Peyer's patch (tissue), 4 donors: ENCODE data around the gene HOXC11.

ENCODE experiments used
- CTCF ChIP-seq, 6 experiments: fragments of 450-650 bp in 4 of 6; fragments of 200-600 bp in 2 of 6; sonication (generic) in 1 of 6; IDR thresholded peaks; one replicate each; pipeline ENCODE4 v1.5.1; 2017 to 2019; ENCODE audit warnings: antibody characterized with exemption in 6 of 6, mild to moderate bottlenecking in 3 of 6, moderate library complexity in 1 of 6
- POLR2A ChIP-seq, 2 donors: fragments of 450-650 bp; IDR thresholded peaks; one replicate each; pipeline ENCODE4 v1.5.1; 2017; ENCODE audit warnings: antibody characterized with exemption in 2 of 2, mild to moderate bottlenecking in 2 of 2, moderate library complexity in 2 of 2

- TF ChIP-seq CTCF (IDR thresholded peaks at IDR 0.05) (no peak), POLR2A (IDR thresholded peaks at IDR 0.05) (no peak)
Measured at GRCh38 chr12:53976823-53977595, 4.1 kb downstream of the HOXC11 start.
